Neural progenitor cell (in vitro differentiated cells): ENCODE results near the gene FDXACB1.

Source experiments
- CTCF ChIP-seq: fragments of 200-600 bp; sonication (generic); IDR thresholded peaks from 2 replicates; pipeline ENCODE4 v1.5.1; 2017; ENCODE audit warnings: antibody characterized with exemption, mild to moderate bottlenecking
- EZH2phosphoT487 ChIP-seq: fragments of 200-600 bp; sonication (generic); IDR thresholded peaks from 2 replicates; pipeline ENCODE4 v1.6.1; 2017; ENCODE audit warnings: antibody characterized with exemption

GRCh38 chr11:111851067-111851466 lies 27.9 kb downstream of the FDXACB1 start:
- no peak for TF ChIP-seq EZH2phosphoT487
- no peak for TF ChIP-seq CTCF
